Esophagus mucosa (tissue), 1 donor: ENCODE results near the gene MCFD2. TPM values are rescaled to one million over a fixed set of nuclear protein-coding genes. Genes with fewer than 3 reads are reported as not detected.

Source experiments
- ATAC-seq: fragments of 200-7000 bp; cut with Tn5 transposase; one replicate; pipeline ENCODE4 v1.9.1; 2020
- total RNA-seq: library from RNA; stranded (reverse); gene quantifications from one replicate; pipeline ENCODE4 v1.2.4, GENCODE V29; 2023
- donor health status: DM: yes; HTN: yes; CAD: no.

The MCFD2 gene
- total RNA-seq, result 53.3 TPM

GRCh38 chr2:46915281-46915810 lies at the start of gene MCFD2:
TSS of gene MCFD2 (minus strand) at chr2:46915806. CDS start at chr2:46909171, 6,635 bp downstream.
- ATAC-seq, result peak; percentile 24

- ATAC-seq, result no peak
These were observed 49.4 kb upstream of the MCFD2 start for GRCh38 chr2:46964835-46965560.

DNA sequence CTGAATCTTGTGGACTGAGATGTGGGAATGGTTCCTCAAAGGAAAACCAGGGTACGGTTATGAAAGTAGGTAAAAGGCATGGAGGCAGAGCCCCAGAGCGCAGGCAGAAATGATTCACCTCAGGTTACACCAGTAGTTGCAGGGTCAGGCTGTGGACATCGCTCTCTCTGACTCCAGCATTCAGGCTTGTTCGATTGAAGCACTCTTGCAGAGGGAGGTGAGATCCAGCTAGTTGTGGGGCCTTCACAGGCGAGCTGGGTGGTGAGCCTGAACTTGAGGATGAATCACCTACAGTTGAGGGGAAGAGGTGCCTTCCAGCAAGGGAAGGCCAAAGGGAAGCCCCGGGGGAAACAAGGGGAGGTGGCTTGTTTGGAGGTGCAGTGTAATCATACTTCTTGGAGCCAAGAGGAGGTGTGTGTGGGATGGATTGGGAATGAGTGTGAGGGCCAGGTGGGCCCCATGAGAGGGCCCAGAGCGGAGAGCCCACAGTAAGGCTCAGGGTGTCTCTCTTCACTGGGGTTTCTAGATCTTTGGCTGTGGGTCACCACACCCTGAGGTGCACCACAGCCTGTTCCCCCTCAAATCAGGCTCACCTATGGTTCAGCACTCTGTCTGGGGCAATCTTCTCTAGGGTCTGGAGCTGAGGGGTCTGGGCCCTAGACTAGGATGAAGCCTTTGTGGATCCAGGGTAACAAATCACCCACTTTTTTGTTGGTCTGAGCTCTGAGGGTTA lies 48.5 kb upstream of the MCFD2 start:
- ATAC-seq, result peak; percentile 3

DNA sequence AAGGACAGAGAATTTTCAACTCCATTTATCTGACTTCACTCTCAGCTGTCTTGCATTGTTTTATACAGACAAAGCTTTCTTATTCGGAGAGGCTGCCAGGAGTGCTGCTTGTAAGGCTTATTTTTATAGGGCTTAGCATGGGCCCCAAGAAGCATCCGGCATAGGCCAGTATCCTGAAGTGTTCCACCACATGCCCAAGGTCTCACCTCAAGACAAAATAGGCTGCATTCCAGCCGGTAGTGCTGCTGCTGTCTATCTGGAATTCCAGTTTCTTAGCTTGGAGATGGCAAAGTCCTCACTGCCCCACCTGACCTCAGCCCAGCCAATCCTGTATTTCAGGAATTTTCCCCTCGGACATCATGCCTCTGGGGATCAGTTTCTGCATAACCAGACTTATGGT lies 47.6 kb upstream of the MCFD2 start:
- ATAC-seq, result no peak

- no peak for ATAC-seq
These were observed 47.1 kb upstream of the MCFD2 start for GRCh38 chr2:46962751-46963150.

DNA sequence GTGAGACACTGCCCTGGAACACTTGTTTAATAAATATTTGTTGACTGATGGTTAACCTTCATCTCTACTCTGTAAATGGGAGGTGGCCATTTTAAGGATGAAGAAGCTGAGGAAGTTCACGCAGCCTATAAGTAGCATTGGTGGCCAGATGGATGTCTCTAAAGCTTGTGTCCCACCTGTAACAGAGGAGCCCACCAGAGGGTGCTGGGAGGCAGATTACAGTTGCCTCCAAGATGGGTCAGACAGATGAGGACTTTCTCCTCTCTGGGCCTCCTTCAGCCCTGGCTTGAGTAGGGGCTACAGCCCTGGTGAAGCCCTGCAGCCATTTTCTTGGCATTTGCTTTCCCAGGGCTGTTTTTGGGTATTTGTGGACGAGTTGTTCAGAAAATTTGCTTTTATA lies 45.0 kb upstream of the MCFD2 start:
- ATAC-seq, result no peak

- ATAC-seq, result no peak
These were observed 42.9 kb upstream of the MCFD2 start for GRCh38 chr2:46958431-46959017.

GRCh38 chr2:46956981-46957531 lies 41.5 kb upstream of the MCFD2 start:
- no peak for ATAC-seq

DNA sequence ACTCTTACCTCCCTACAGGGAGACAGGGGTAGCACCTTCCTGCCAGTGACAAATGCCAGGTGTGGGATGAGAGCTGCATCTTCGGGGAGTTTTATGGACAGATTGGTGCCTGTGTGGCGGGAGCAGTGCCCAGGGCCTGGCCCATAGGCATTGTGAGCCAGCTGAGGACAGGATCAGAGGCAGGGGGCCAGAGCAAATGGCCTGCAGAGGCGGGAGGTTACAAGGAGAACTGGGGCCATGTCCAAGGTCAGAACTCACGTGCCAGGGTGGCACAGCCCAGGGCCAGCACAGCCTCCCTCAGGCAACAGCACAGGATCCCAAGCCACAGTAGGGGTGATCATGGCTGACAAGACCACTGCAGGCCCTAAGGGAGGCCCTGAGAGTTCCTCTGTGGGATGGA lies 40.2 kb upstream of the MCFD2 start:
- no peak for ATAC-seq

DNA sequence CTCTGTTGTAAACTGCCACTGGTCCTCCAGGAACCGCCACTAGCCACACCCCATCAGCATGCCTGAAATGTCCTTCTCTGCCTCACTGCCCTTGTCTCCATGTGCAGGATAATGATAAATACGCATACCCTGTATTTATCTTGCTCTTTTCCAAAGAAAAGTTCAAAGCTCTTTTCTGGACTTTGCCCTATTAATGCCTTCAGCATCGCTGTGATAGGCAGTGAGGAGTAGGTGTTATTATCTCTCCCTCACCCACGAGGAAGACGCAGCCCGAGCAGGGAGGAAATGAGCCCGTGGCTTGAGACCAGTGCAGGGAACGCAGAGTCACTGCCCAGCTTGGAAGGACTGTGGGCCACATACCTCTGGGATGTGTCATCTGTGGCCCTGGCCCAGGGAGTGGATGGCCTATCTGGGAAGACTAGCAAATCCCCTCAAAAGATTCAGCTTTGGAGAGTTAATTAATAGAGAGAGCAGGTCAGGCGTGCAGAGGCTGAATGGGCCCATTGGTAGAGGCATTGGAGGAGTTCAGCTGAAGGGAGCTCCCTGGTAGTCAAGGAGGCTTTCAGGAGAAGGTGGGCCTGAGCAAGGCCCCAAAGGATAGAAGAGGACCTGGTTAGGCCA lies 39.5 kb upstream of the MCFD2 start:
- ATAC-seq, result peak; percentile 45

GRCh38 chr2:46952171-46952570 lies 36.6 kb upstream of the MCFD2 start:
- ATAC-seq, result no peak

- no peak for ATAC-seq
These were observed 35.9 kb upstream of the MCFD2 start for GRCh38 chr2:46951290-46952064.

DNA sequence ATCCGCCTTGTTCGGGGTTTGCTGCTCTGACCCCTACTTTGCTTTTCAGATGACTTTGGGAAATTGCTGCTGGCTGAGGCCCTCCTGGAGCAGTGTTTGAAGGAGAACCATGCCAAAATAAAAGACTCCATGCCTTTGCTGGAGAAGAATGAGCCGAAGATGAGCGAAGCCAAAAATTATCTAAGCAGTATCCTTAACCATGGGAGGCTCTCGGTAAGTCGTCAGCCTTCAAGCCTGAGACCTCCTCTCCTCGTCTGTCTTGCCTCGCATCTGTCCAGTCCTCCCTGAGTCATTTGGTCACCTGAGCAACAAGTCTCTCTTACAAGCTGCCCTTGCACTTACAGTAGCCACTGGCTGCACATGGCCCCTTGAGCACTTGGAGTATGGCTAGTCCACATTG lies 34.7 kb upstream of the MCFD2 start:
- ATAC-seq, result no peak

- ATAC-seq, result no peak
These were observed 32.2 kb upstream of the MCFD2 start for GRCh38 chr2:46947841-46948240.

- ATAC-seq, result no peak
These were observed 30.1 kb upstream of the MCFD2 start for GRCh38 chr2:46945671-46946070.

DNA sequence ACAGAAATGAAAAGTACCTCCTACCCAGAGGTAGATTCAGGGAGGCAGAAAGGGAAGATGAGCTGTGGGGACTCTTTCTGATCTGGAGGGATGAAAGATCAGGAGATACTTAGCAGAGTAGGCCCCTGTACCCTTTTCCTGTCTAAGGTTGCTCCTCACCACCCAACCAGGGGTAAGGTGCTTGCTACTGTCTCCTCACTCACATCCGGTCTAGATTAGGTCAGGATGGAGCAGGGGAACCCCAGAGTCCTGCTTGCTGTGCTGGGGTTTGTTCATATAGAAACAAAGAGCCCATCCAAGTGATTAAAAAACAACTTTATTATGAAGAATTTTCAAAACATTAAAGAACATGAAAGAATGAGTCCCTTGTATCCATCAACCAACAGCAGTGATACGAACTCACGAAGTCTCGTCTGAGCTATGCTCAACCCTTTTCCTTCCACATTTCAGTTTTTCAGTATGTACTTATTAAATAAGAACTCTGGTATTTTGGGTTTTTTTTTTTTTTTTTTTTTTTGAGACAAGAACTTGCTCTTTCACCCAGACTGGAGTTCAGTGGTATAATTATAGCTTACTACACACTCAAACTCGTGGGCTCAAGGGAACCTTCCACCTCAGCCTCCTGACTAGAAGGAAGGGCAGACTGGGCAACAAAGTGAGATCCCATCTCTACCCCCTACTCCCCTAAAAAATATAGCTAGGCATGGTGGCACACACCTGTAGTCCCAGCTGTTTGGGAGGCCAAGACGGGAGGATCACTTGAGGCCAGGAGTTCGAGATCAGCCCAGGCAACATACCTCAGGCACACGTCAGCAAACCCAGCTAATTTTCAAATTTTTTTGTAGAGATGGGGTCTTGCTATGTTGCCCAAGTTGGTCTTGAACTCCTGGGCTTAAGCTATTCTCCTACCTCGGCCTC lies 28.5 kb upstream of the MCFD2 start:
- ATAC-seq, result no peak

GRCh38 chr2:46942891-46943626 lies 27.5 kb upstream of the MCFD2 start:
- ATAC-seq, result no peak

DNA sequence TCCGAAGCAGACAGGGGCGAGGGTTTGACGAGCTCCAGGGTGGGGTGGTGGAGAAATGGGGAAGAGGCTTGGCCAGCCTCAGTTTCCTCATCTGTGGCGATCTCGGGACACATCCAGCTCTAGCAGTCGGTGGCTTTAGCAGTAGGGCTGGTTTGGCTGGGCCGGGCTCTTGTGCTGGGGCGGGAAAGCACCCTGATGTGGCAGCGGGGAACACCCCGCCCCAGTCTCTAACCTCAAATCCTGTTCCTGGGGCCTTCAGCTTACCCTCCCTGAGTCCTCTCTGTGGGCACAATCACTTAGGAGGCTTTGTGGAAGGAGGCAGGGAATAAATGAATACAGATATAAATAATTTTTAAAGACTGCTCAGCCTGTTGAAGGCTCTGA lies 26.5 kb upstream of the MCFD2 start:
- peak; percentile 69 for ATAC-seq

DNA sequence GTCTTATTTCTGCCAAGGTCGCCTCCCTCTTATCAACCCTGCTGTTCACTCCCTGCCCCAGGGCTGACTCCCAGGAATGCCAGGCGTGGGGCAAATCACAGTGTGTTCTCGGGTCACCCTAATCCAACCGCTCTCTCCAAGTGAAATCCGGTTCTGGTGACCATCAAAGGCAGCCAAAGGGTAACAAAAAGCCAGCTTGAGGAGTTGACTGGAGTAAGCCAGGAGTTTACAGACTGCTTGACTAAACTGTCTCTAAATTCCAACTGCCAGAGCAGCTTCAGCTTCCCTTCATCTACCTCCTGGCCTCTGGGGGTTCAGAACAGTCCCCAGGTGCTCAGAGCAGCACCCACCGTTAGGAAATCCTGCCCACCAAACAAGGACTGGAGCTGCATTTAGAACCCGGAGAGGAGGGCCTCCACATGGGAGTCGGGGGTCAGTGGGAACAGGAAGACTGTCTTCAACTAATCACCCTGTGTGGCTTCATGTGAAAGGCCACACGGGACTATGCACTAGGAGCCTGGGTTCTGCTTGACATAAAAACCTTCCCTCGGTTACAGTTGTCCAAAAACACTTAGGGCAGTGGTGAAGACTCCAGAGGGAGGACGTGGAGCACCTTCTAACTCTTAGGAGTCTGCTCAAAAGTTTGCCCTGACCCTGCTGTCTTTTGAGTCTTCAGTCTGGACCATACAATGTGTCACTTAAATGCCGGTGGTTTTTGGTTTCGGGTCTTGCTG lies 24.2 kb upstream of the MCFD2 start:
- no peak for ATAC-seq
